GM12864 (cell line): ENCODE results near the gene LILRA5.

Experiments
- DNase-seq: peaks from one replicate; pipeline ENCODE4 v3.0.0-alpha.2; 2011; ENCODE audit warnings: low read depth
- H3K4me3 ChIP-seq: 2 replicates; pipeline ENCODE4 v1.5.1; 2011; ENCODE audit warnings: mild to moderate bottlenecking, low read depth, low read length, control low read depth
- CTCF ChIP-seq: IDR thresholded peaks from 2 replicates; pipeline ENCODE4 v1.5.1; 2011; ENCODE audit warnings: low read depth, mild to moderate bottlenecking, moderate library complexity, low read length, control low read depth, inconsistent platforms; ENCODE audit errors: missing control alignments

LILRA5 gene

DNA sequence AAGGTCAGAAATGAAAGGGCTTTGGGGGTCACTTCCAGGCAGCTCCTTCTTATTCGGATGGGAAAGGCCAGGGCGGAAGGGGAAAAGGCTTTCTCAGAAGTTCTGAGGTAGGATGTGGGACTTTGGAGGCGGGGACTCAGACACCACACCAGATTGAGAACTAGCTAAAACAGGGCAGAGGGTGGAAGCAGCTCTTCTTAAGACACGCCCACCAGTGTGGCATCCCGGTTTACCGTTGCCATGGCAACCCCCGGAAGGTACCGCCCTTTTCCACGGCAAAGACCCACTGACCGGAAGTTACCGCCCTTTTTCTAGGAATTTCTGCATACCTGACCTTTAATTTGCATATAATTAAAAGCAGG lies 3.8 kb upstream of the LILRA5 start:
- DNase-seq = no peak
- no peak for TF ChIP-seq CTCF
- H3K4me3 ChIP-seq = no peak overlapping the region

DNA sequence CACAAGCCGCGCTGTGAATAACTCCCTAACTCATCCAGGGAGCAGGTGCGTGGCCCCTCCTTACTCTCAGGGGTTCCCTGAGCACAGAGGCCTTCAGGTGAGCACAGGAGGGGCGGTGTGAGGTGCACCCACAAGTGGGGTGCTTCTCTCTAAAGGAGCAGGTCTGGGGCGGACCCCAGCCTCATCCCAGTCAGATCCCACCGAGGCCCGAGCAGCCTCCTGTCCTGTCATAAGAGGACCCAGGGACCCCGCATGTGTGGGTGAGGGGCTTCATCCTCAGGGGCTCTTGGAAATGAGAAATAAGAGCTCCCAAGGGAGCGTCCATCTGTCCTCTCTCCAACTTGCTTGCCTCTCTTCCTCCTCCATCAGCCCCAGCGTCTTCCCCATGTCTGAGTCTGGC lies 3.0 kb upstream of the LILRA5 start:
- no peak overlapping the region for H3K4me3 ChIP-seq
- no peak for TF ChIP-seq CTCF
- no peak for DNase-seq

DNA sequence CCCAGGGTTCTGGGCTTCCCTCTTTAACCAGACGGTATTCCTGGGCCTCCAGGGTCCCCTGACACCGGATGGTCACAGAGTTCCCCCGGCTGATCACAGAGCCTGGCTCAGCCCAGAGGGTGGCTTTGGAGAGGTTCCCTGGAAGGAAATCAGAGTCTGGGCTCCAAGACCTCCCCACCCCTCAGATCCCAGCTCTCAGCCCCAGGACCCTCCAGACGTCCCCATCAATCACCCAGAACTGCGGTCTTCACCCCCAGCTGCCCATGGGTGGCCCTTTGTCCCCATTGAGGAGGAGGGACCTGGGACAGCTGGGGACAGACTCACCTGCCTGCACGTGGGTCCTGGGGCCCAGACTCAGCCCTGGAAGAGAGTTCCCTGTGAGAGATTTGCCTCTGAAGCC lies 955 bp downstream of the LILRA5 start:
- TF ChIP-seq CTCF = no peak
- no peak for DNase-seq
- H3K4me3 ChIP-seq = no peak overlapping the region

DNA sequence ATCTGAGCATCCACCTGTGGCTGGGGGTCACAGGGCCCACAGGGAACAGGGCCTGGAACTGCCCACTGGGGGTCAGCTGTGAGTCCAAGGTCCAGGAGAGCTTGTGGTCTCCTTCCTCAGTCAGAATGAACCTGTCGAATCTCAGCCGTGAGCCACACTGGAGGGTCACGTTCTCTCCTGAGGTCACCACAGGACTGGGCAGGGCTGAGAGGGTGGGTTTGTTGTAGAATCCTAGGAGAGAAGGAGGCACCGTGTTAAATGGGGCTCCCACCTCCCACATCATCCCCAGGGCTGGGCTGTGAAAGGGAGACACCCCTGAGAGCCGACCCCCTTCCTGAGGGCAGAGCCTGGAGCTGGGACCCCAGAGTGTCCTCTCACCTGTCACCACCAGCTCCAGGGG lies 1.5 kb downstream of the LILRA5 start:
- no peak overlapping the region for H3K4me3 ChIP-seq
- no peak for TF ChIP-seq CTCF
- DNase-seq = no peak

DNA sequence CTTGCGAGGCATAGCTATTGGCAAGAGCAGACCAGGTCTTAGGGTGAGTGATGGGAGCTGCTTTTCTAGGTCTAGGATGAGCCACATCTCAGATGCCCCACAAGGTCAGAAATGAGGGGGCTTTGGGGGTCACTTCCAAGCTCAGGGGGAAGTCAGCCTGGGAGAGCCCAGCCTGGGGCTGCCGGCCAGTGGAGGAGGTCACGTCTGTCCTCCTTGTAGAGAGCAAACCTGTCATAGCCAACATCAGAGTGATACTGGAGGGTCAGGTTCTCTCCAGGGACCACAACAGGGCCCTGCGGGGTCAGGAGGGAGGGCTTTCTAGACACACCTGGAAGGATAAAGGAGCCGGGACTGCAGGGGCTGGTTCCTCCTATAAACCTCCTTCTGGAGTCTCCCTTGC lies 2.4 kb downstream of the LILRA5 start:
- H3K4me3 ChIP-seq = no peak overlapping the region
- DNase-seq = no peak
- no peak for TF ChIP-seq CTCF

GRCh38 chr19:54309811-54310210 lies 3.2 kb downstream of the LILRA5 start:
- no peak for TF ChIP-seq CTCF
- DNase-seq = no peak
- no peak overlapping the region for H3K4me3 ChIP-seq

GRCh38 chr19:54307389-54308020 lies 5.5 kb downstream of the LILRA5 start:
- no peak for TF ChIP-seq CTCF
- no peak for DNase-seq
- H3K4me3 ChIP-seq = no peak overlapping the region
